WTC11 (cell line): Measurements from ENCODE around the gene UBL5. TPM values are rescaled to one million over a fixed set of nuclear protein-coding genes. Genes with fewer than 3 reads are reported as not detected.

Experiments used
- ARID4B ChIP-seq: sonication (generic); formaldehyde crosslinking; IDR thresholded peaks from 2 replicates; pipeline ENCODE4 v1.8.0; 2023; ENCODE audit warnings: missing genetic modification reagents, mild to moderate bottlenecking, borderline replicate concordance
- ATF1 ChIP-seq: sonication (generic); formaldehyde crosslinking; IDR thresholded peaks from 2 replicates; pipeline ENCODE4 v1.8.1; 2023; ENCODE audit warnings: mild to moderate bottlenecking, moderate library complexity, missing genetic modification reagents
- CDX4 ChIP-seq: fragments of 250-450 bp; sonication (Bioruptor Pico); IDR thresholded peaks from 2 replicates; pipeline ENCODE4 v1.9.0; 2021; ENCODE audit warnings: moderate library complexity, mild to moderate bottlenecking, inconsistent platforms, borderline replicate concordance
- CREM ChIP-seq: sonication (generic); formaldehyde crosslinking; IDR thresholded peaks from 2 replicates; pipeline ENCODE4 v1.8.1; 2022; ENCODE audit warnings: mild to moderate bottlenecking, missing genetic modification reagents, moderate library complexity
- E2F4 ChIP-seq: sonication (generic); formaldehyde crosslinking; IDR thresholded peaks from 2 replicates; pipeline ENCODE4 v1.8.1; 2022; ENCODE audit warnings: low read depth, mild to moderate bottlenecking, moderate library complexity, missing genetic modification reagents, borderline replicate concordance
- ELF4 ChIP-seq: sonication (generic); formaldehyde crosslinking; IDR thresholded peaks from 2 replicates; pipeline ENCODE4 v1.8.1; 2022; ENCODE audit warnings: low read depth, mild to moderate bottlenecking, moderate library complexity, missing genetic modification reagents
- FOXK1 ChIP-seq: sonication (generic); formaldehyde crosslinking; IDR thresholded peaks from 2 replicates; pipeline ENCODE4 v1.8.0; 2022; ENCODE audit warnings: mild to moderate bottlenecking, moderate library complexity, missing genetic modification reagents
- FOXP1 ChIP-seq: sonication (generic); formaldehyde crosslinking; IDR thresholded peaks from 2 replicates; pipeline ENCODE4 v1.8.0; 2022; ENCODE audit warnings: missing genetic modification reagents, mild to moderate bottlenecking, moderate library complexity, borderline replicate concordance
- GTF2I ChIP-seq: fragments of 250-450 bp; sonication (Bioruptor Pico); conservative IDR thresholded peaks from 2 replicates; pipeline ENCODE4 v1.4.0; 2021; ENCODE audit warnings: mild to moderate bottlenecking
- MAX ChIP-seq: sonication (generic); formaldehyde crosslinking; IDR thresholded peaks from 2 replicates; pipeline ENCODE4 v1.8.0; 2022; ENCODE audit warnings: mild to moderate bottlenecking, missing genetic modification reagents
- SMAD4 ChIP-seq: sonication (generic); formaldehyde crosslinking; IDR thresholded peaks from 2 replicates; pipeline ENCODE4 v1.8.0; 2022; ENCODE audit warnings: mild to moderate bottlenecking, missing genetic modification reagents
- SOX15 ChIP-seq: fragments of 250-450 bp; sonication (Bioruptor Pico); IDR thresholded peaks from 2 replicates; pipeline ENCODE4 v1.9.0; 2021; ENCODE audit warnings: mild to moderate bottlenecking
- USF1 ChIP-seq: sonication (generic); formaldehyde crosslinking; IDR thresholded peaks from 2 replicates; pipeline ENCODE4 v1.8.0; 2022; ENCODE audit warnings: mild to moderate bottlenecking, missing genetic modification reagents
- USF2 ChIP-seq: sonication (generic); formaldehyde crosslinking; IDR thresholded peaks from 2 replicates; pipeline ENCODE4 v1.8.1; 2023; ENCODE audit warnings: mild to moderate bottlenecking, missing genetic modification reagents, moderate library complexity
- ZNF121 ChIP-seq: sonication (generic); formaldehyde crosslinking; IDR thresholded peaks from 2 replicates; pipeline ENCODE4 v1.8.0; 2023; ENCODE audit warnings: missing genetic modification reagents
- ZNF281 ChIP-seq: sonication (generic); formaldehyde crosslinking; IDR thresholded peaks from 2 replicates; pipeline ENCODE4 v1.8.0; 2023; ENCODE audit warnings: mild to moderate bottlenecking, missing genetic modification reagents
- ZNF423 ChIP-seq: fragments of 250-450 bp; sonication (Bioruptor Pico); IDR thresholded peaks from 2 replicates; pipeline ENCODE4 v2.1.2; 2022; ENCODE audit warnings: mild to moderate bottlenecking, moderate library complexity
- total RNA-seq: library from RNA; stranded (reverse); gene quantifications from 3 replicates; pipeline ENCODE4 v1.2.3, GENCODE V29; 2021

The UBL5 gene
- total RNA-seq, 1 experiment from 2014 or later = 402 TPM

- 0 out of 2 replicates have a peak, but pooled peaks have one; percentile 69 for TF ChIP-seq ARID4B (CRISPR knock-in tag)
- TF ChIP-seq CREM (CRISPR knock-in tag) = peak; percentile 67; the same call in 1 of the 2 replicates
- peak; percentile 46; the same call in 1 of the 2 replicates for TF ChIP-seq USF2
- peak; percentile 40; the same call in 1 of the 2 replicates for TF ChIP-seq USF1
- peak; percentile 23; the same call in 1 of the 2 replicates for TF ChIP-seq FOXP1 (CRISPR knock-in tag)
- no peak for TF ChIP-seq ELF4 (CRISPR knock-in tag)
- no peak for TF ChIP-seq E2F4 (CRISPR knock-in tag)
- TF ChIP-seq ATF1 (CRISPR knock-in tag) = no peak
- TF ChIP-seq MAX (CRISPR knock-in tag) = peak; percentile 68
- TF ChIP-seq FOXK1 = peak; percentile 62; the same call in 1 of the 2 replicates
- TF ChIP-seq GTF2I (CRISPR knock-in tag) = no peak
- no peak for TF ChIP-seq SMAD4 (CRISPR knock-in tag)
- no peak for TF ChIP-seq SOX15 (CRISPR knock-in tag)
- TF ChIP-seq CDX4 (CRISPR knock-in tag) = no peak
- TF ChIP-seq ZNF423 (CRISPR knock-in tag) = peak; percentile 21; the same call in 1 of the 2 replicates
- no peak for TF ChIP-seq ZNF121 (CRISPR knock-in tag)
- peak; percentile 57; the same call in 1 of the 2 replicates for TF ChIP-seq ZNF281
These were observed 42.1 kb upstream of the UBL5 start (continued) for GRCh38 chr19:9785367-9786331.
